ENCODE data around the gene ESYT3.

- no peak for TF ChIP-seq POLR2A (IDR thresholded peaks at IDR 0.05)
- no peak for TF ChIP-seq CTCF (IDR thresholded peaks at IDR 0.05)
- TF ChIP-seq EP300 (IDR thresholded peaks at IDR 0.05), result no peak
These were observed 11.2 kb downstream of the ESYT3 start for GRCh38 chr3:138445654-138446053.
